ENCODE data around the gene SIPA1L3.
A peak's percentile ranks its signal among the peaks of the same experiment; 100 is the strongest.

The SIPA1L3 gene

GRCh38 chr19:38152461-38153379, 245.7 kb downstream of the SIPA1L3 start:
- peak; percentile 9 for DNase-seq (ENCODE audit: low spot score)

- DNase-seq (ENCODE audit: low spot score) = no peak
These were observed 248.4 kb downstream of the SIPA1L3 start for GRCh38 chr19:38155453-38155852.

- DNase-seq (ENCODE audit: low spot score) = no peak
These were observed 251.7 kb downstream of the SIPA1L3 start for GRCh38 chr19:38158730-38159129.

DNA sequence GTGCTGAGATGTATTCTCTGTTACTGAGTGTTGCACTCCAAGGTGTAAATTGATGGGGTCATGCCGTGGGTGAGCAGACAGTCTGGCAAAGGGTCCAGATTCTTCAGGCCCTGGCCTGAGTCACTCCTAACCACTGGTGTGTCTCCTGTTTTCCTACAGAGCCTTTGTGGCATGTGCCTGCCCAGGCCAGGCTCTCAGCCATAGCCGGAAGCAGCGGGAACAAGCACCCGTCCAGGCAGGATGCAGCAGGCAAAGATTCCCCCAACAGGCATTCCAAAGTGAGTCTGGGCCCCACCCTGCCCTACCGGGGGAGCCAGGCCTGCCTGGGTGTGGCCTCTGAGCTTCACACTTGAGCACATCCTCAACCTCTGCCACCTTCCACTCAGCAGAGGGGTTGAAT, 255.1 kb downstream of the SIPA1L3 start:
- DNase-seq (ENCODE audit: low spot score) = no peak

DNA sequence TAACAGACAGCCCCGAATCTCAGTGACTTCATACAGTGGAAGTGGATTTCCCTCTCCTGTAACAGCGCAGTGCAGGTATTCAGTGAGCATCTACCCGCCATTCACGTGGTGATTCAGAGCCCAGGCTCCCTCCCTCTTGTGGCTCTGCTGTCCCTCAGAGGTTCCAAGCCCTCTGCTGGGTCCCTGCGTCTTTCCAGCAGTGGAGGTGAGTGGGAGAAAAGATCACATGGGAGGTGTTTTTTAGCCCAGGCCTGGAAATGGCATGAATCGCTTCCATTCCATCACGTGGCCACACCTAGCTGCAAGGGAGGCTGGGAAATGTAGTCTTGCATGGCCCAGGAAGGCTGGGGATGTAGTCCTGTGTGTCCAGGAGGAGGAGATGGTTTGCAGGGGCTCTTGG, 255.6 kb downstream of the SIPA1L3 start:
- DNase-seq (ENCODE audit: low spot score) = no peak

DNA sequence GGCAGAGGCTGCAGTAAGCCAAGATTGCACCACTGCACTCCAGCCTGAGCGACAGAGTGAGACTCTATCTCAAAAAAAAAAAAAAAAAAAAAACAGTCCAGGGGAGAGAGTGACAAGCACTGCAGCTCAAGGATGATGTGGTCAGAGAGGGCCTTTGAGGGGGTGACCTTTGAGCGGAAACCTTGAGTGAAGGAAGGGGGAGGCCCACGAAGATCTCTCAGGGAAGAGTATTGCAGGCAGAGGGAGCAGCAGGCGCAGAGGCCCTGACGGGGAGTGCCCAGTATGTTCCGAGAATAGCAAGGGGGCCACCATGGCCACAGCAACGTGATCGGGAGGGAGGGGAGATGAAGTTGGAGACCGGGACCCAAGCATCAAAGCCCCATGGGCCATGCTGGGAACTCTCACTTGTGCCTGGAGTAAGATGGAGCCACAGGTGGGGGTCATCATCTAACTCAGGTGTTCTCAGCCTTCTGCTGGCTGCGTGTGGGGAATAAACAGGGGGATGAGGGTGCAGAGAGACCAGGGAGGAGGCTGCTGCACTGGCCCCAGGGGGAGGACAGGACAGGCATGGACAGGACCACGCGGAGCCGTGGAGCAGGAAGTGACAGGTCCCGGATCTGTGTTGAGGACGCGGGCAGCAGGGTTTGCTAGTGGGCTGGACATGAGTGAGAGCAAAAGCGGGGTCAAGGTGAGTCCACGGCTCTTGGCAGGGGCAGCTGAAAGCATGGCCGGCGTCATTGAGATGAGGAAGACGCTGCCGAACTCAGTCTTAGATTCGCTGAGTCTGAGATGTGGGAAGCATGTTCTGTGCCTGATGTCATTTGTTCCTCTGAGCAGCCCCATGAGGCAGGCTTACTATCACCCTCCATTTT, 256.6 kb downstream of the SIPA1L3 start:
- no peak for DNase-seq (ENCODE audit: low spot score)

DNA sequence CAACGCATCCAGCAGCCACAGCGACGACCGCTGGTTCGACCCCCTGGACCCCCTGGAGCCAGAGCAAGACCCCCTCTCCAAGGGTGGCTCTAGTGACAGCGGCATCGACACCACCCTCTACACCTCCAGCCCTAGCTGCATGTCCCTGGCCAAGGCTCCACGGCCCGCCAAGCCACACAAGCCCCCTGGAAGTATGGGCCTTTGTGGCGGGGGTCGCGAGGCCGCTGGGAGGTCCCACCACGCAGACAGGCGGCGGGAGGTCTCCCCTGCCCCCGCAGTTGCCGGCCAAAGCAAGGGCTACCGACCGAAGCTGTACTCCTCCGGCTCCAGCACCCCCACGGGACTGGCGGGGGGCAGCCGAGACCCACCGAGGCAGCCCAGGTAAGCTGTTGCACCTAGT, 257.5 kb downstream of the SIPA1L3 start:
- no peak for DNase-seq (ENCODE audit: low spot score)

DNA sequence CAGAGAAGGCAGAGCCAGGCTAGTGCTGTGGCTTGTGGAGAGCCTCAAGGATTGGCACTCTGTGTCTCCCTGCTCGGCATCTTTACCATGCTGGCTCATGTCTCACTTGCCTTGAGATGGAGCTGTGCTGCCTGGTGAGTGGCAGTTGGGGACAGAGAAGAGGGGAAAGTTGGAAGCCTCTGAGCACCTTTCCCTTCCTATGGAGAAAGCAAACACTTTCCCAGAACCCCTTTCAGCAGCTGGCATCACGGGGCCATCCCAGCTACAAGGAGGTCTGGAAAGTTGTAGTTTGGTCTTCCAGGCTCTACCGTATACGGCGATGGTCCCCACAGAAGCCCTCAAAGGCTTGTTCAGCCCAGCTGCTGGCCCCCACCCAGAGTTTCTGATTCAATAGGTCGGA, 258.3 kb downstream of the SIPA1L3 start:
- DNase-seq (ENCODE audit: low spot score) = no peak

DNA sequence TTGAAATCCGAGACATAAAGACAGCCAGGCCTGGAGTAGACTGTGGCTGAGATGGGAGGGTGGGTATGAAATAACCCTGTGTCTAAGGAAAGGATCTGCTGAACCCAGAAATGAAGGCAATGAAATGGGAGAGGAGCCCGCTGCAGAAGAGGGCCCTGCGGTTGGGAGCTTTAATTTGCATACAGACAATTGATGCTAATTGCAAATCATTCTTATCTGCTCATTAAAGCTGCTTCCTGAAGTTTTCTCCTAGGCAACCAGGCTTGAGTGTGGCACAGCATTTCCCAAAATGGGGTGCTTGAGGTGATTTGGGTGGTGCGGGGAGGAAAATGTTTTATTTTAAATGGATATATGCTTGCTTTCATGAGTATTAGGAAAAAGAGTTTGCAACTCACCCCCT, 261.6 kb downstream of the SIPA1L3 start:
- DNase-seq (ENCODE audit: low spot score) = no peak

GRCh38 chr19:38170334-38170733, 263.3 kb downstream of the SIPA1L3 start:
- no peak for DNase-seq (ENCODE audit: low spot score)

GRCh38 chr19:38172001-38172400, 265.0 kb downstream of the SIPA1L3 start:
- no peak for DNase-seq (ENCODE audit: low spot score)

GRCh38 chr19:38173291-38174041, 266.5 kb downstream of the SIPA1L3 start:
- no peak for DNase-seq (ENCODE audit: low spot score)

GRCh38 chr19:38175422-38175821, 268.4 kb downstream of the SIPA1L3 start:
- DNase-seq (ENCODE audit: low spot score) = no peak

- DNase-seq (ENCODE audit: low spot score) = no peak
These were observed 273.1 kb downstream of the SIPA1L3 start for GRCh38 chr19:38180071-38180470.

GRCh38 chr19:38182536-38183210, 275.7 kb downstream of the SIPA1L3 start:
- DNase-seq (ENCODE audit: low spot score) = no peak

- DNase-seq (ENCODE audit: low spot score) = no peak
These were observed 276.4 kb downstream of the SIPA1L3 start for GRCh38 chr19:38183251-38183897.

GRCh38 chr19:38184815-38185214, 277.8 kb downstream of the SIPA1L3 start:
- DNase-seq (ENCODE audit: low spot score) = no peak

DNA sequence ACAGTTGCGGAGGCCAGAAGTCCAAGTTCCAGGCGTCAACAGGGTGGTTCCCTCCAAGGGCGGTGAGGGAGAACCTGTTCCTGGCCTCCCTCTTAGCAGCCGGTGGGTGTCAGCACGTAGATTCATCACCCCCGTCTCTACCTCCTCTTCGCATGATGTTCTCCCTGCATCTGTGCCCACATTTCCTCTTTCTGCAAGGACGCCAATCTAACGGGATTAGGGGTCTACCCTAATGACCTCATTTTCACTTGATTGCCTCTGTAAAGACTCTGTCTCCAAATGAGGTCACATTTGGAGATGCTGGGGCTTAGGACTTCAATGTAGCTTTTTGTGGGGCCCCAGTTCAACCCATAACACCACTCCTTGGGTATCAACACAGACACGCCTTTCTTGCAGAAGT, 278.6 kb downstream of the SIPA1L3 start:
- DNase-seq (ENCODE audit: low spot score) = no peak

GRCh38 chr19:38190061-38190460, 283.1 kb downstream of the SIPA1L3 start:
- DNase-seq (ENCODE audit: low spot score) = no peak

- no peak for DNase-seq (ENCODE audit: low spot score)
These were observed 283.8 kb downstream of the SIPA1L3 start for GRCh38 chr19:38190793-38191192.

- no peak for DNase-seq (ENCODE audit: low spot score)
These were observed 284.7 kb downstream of the SIPA1L3 start for GRCh38 chr19:38191747-38192146.

All from hematopoietic multipotent progenitor cell treated with erythropoietin and hydrocortisone succinate and interleukin-3 and kit ligand, for 17 days (in vitro differentiated cells).